Ishikawa (cell line): Measurements from ENCODE around the gene PARD3.

Experiments
- FOXM1 ChIP-seq: IDR thresholded peaks from 2 replicates; pipeline ENCODE4 v1.6.1; 2012; ENCODE audit warnings: low read depth, borderline replicate concordance
- MAX ChIP-seq: IDR thresholded peaks from 2 replicates; pipeline ENCODE4 v1.6.1; 2012
- RAD21 ChIP-seq: IDR thresholded peaks from 2 replicates; pipeline ENCODE4 v1.6.1; 2012; ENCODE audit warnings: low read depth
- REST ChIP-seq: IDR thresholded peaks from 2 replicates; pipeline ENCODE4 v1.6.1; 2012; ENCODE audit warnings: low read depth, mild to moderate bottlenecking
- YY1 ChIP-seq: IDR thresholded peaks from 2 replicates; pipeline ENCODE4 v1.6.1; 2012; ENCODE audit warnings: low read depth

- no peak for TF ChIP-seq RAD21
- no peak for TF ChIP-seq REST
- TF ChIP-seq MAX, result no peak
- no peak for TF ChIP-seq FOXM1
- no peak for TF ChIP-seq YY1
Observed at GRCh38 chr10:34704526-34705184, 110.4 kb downstream of the PARD3 start.
